Ecto neural progenitor cell (in vitro differentiated cells): ENCODE results near the gene SNCAIP.
A peak's percentile ranks its signal among the peaks of the same experiment; 100 is the strongest.
"Not testable (repeated sequence)": the region's sequence is repeated elsewhere in the genome, so short reads cannot be mapped to it uniquely, and the experiment has no call there.

Experiments
- DNase-seq: peaks from one replicate; pipeline ENCODE4 v3.0.0-alpha.2; 2018; ENCODE audit warnings: low spot score

The SNCAIP gene

GRCh38 chr5:122468351-122469116 lies 156.5 kb downstream of the SNCAIP start:
- DNase-seq = no peak

GRCh38 chr5:122469384-122469919 lies 157.4 kb downstream of the SNCAIP start:
- DNase-seq = no peak

GRCh38 chr5:122470365-122470764 lies 158.3 kb downstream of the SNCAIP start:
- DNase-seq = no peak

- DNase-seq = no peak
These were observed 159.2 kb downstream of the SNCAIP start for GRCh38 chr5:122471031-122471751.

- DNase-seq = no peak
These were observed 159.7 kb downstream of the SNCAIP start for GRCh38 chr5:122471752-122472061.

GRCh38 chr5:122473138-122473843 lies 161.3 kb downstream of the SNCAIP start:
- DNase-seq = no peak

GRCh38 chr5:122473941-122474340 lies 161.9 kb downstream of the SNCAIP start:
- DNase-seq = no peak

- no peak for DNase-seq
These were observed 166.9 kb downstream of the SNCAIP start for GRCh38 chr5:122478741-122479442.

GRCh38 chr5:122480146-122480545 lies 168.1 kb downstream of the SNCAIP start:
- no peak for DNase-seq

GRCh38 chr5:122484103-122484502 lies 172.1 kb downstream of the SNCAIP start:
- DNase-seq = no peak

GRCh38 chr5:122485226-122485625 lies 173.2 kb downstream of the SNCAIP start:
- DNase-seq = no peak

- not testable (repeated sequence) for DNase-seq
These were observed 174.6 kb downstream of the SNCAIP start for GRCh38 chr5:122486616-122487015.

GRCh38 chr5:122490718-122491117 lies 178.7 kb downstream of the SNCAIP start:
- no peak for DNase-seq

GRCh38 chr5:122492675-122493074 lies 180.6 kb downstream of the SNCAIP start:
- no peak for DNase-seq

GRCh38 chr5:122493091-122494021 lies 181.3 kb downstream of the SNCAIP start:
- no peak for DNase-seq

- no peak for DNase-seq
These were observed 182.1 kb downstream of the SNCAIP start for GRCh38 chr5:122494109-122494508.

GRCh38 chr5:122498163-122498562 lies 186.1 kb downstream of the SNCAIP start:
- no peak for DNase-seq

- no peak for DNase-seq
These were observed 187.5 kb downstream of the SNCAIP start for GRCh38 chr5:122499585-122499984.

- DNase-seq = peak; percentile 61
These were observed 188.4 kb downstream of the SNCAIP start for GRCh38 chr5:122500245-122501088.

GRCh38 chr5:122501089-122501435 lies 189.0 kb downstream of the SNCAIP start:
- DNase-seq = no peak
